IMR-90 (cell line): ENCODE data around the gene ARNT2. TPM values are rescaled to one million over a fixed set of nuclear protein-coding genes. Genes with fewer than 3 reads are reported as not detected.

Source experiments
- ATAC-seq: fragments of 200-7000 bp; cut with Tn5 transposase; 2 replicates; pipeline ENCODE4 v1.9.1; 2020; ENCODE audit warnings: low read depth, mild to moderate bottlenecking, moderate library complexity
- BruUV-seq: library from RNA; stranded (reverse); fragments of 400-500 nt; replicated peaks from 2 replicates; lab custom pipeline; 2021; lab: Mats Ljungman, UMichigan
- CTCF ChIA-PET: fragments of 300-600 bp; formaldehyde crosslinking; extraction: SDS; loops from one replicate; lab custom pipeline; 2021; ENCODE audit warnings: antibody characterized with exemption; lab: Yijun Ruan, JAX
- POLR2A ChIA-PET: fragments of 300-600 bp; sonication (Branson Sonifier 250); formaldehyde crosslinking; loops from one replicate; lab custom pipeline; 2022; ENCODE audit warnings: antibody characterized with exemption; ENCODE audit not compliant: unreplicated experiment; lab: Charles Lee
- DNase-seq: peaks from one replicate; pipeline ENCODE4 v3.0.0; 2013
- H2AFZ ChIP-seq: replicated peaks from 2 replicates; pipeline ENCODE3; 2013; ENCODE audit warnings: low read length, mild to moderate bottlenecking; ENCODE audit not compliant: poor library complexity
- H2AK5ac ChIP-seq: 2 replicates; pipeline ENCODE4 v1.6.1; 2013; ENCODE audit warnings: low read depth, low read length, inconsistent platforms
- H2AK9ac ChIP-seq: replicated peaks from 2 replicates; pipeline ENCODE3; 2013; ENCODE audit warnings: mild to moderate bottlenecking, low read depth, low read length, moderate library complexity; ENCODE audit not compliant: poor library complexity
- H2BK120ac ChIP-seq: 2 replicates; pipeline ENCODE4 v1.6.1; 2013; ENCODE audit warnings: low read depth, low read length, inconsistent platforms
- H2BK15ac ChIP-seq: 3 replicates; pipeline ENCODE4 v1.6.1; 2013; ENCODE audit warnings: low read depth, low read length, inconsistent platforms
- H2BK20ac ChIP-seq: 2 replicates; pipeline ENCODE4 v1.6.1; 2013; ENCODE audit warnings: low read depth, mild to moderate bottlenecking, inconsistent platforms, low read length, moderate library complexity
- H2BK5ac ChIP-seq: 2 replicates; pipeline ENCODE4 v1.6.1; 2013; ENCODE audit warnings: mild to moderate bottlenecking, low read depth, low read length, inconsistent platforms; ENCODE audit not compliant: poor library complexity, severe bottlenecking
- H3K14ac ChIP-seq: replicated peaks from 2 replicates; pipeline ENCODE4 v1.6.1; 2013; ENCODE audit warnings: low read depth, low read length, inconsistent platforms
- H3K18ac ChIP-seq: 2 replicates; pipeline ENCODE4 v1.6.1; 2013; ENCODE audit warnings: low read depth, low read length, control low read depth
- H3K23ac ChIP-seq: 2 replicates; pipeline ENCODE4 v1.6.1; 2013; ENCODE audit warnings: low read depth, low read length, inconsistent platforms
- H3K27ac ChIP-seq: 2 replicates; pipeline ENCODE4 v1.5.1; 2013; ENCODE audit warnings: mild to moderate bottlenecking, control low read depth, low read length; ENCODE audit not compliant: insufficient read depth
- H3K27me3 ChIP-seq: 2 replicates; pipeline ENCODE4 v1.6.1; 2013; ENCODE audit warnings: low read length; ENCODE audit not compliant: control insufficient read depth, insufficient read depth
- H3K36me3 ChIP-seq: 2 replicates; pipeline ENCODE4 v1.6.1; 2013; ENCODE audit warnings: low read length, mixed read lengths; ENCODE audit not compliant: control insufficient read depth, insufficient read depth
- H3K4ac ChIP-seq: 2 replicates; pipeline ENCODE4 v1.6.1; 2013; ENCODE audit warnings: low read depth, low read length, inconsistent platforms
- H3K4me1 ChIP-seq: 2 replicates; pipeline ENCODE4 v1.6.1; 2013; ENCODE audit warnings: low read length, mixed read lengths; ENCODE audit not compliant: control insufficient read depth, insufficient read depth
- H3K4me2 ChIP-seq: 2 replicates; pipeline ENCODE4 v1.6.1; 2013; ENCODE audit warnings: low read depth, mild to moderate bottlenecking, control low read depth, low read length, moderate library complexity
- H3K4me3 ChIP-seq: 2 replicates; pipeline ENCODE4 v1.5.1; 2013; ENCODE audit warnings: low read depth, mild to moderate bottlenecking, control low read depth, low read length, moderate library complexity; ENCODE audit not compliant: insufficient read depth
- H3K56ac ChIP-seq: 2 replicates; pipeline ENCODE4 v1.6.1; 2013; ENCODE audit warnings: low read length, inconsistent platforms; ENCODE audit not compliant: insufficient read depth; ENCODE audit errors: extremely low read depth
- H3K79me1 ChIP-seq, 2 experiments: 2 replicates each; pipeline ENCODE4 v1.6.1; 2013; ENCODE audit warnings: low read length in 2 of 2, inconsistent platforms in 1 of 2, low read depth in 1 of 2
- H3K9ac ChIP-seq: 2 replicates; pipeline ENCODE4 v1.6.1; 2013; ENCODE audit warnings: low read depth, low read length, control low read depth
- H3K9me1 ChIP-seq: 2 replicates; pipeline ENCODE4 v1.6.1; 2013; ENCODE audit warnings: low read length, inconsistent platforms; ENCODE audit not compliant: insufficient read depth
- H3K9me3 ChIP-seq: 2 replicates; pipeline ENCODE4 v1.6.1; 2013; ENCODE audit warnings: low read length; ENCODE audit not compliant: control insufficient read depth, insufficient read depth
- H4K20me1 ChIP-seq: 2 replicates; pipeline ENCODE4 v1.6.1; 2013; ENCODE audit warnings: low read length, inconsistent platforms; ENCODE audit not compliant: insufficient read depth
- H4K5ac ChIP-seq: 2 replicates; pipeline ENCODE4 v1.6.1; 2013; ENCODE audit warnings: mild to moderate bottlenecking, low read depth, low read length, control low read depth
- H4K8ac ChIP-seq, 2 experiments: 2 replicates each; pipeline ENCODE4 v1.6.1; 2013; ENCODE audit warnings: low read depth in 2 of 2, low read length in 2 of 2, control low read depth in 1 of 2, inconsistent platforms in 1 of 2
- H4K91ac ChIP-seq: 2 replicates; pipeline ENCODE4 v1.6.1; 2013; ENCODE audit warnings: low read depth, low read length, inconsistent platforms; ENCODE audit not compliant: insufficient read depth
- BHLHE40 ChIP-seq: fragments of 150-350 bp; IDR thresholded peaks from 2 replicates; pipeline ENCODE4 v1.6.1; 2016; ENCODE audit warnings: mild to moderate bottlenecking, low read depth, low read length
- FOS ChIP-seq: fragments of 150-350 bp; IDR thresholded peaks from 2 replicates; pipeline ENCODE4 v1.6.1; 2016; ENCODE audit warnings: low read depth, low read length
- MAFK ChIP-seq: IDR thresholded peaks from 2 replicates; pipeline ENCODE4 v1.6.1; 2012; ENCODE audit warnings: low read depth, low read length, improper control_type of control experiment
- MXI1 ChIP-seq: IDR thresholded peaks from 2 replicates; pipeline ENCODE4 v1.6.1; 2012; ENCODE audit warnings: low read depth, mild to moderate bottlenecking, low read length, moderate library complexity, borderline replicate concordance
- POLR2A ChIP-seq: IDR thresholded peaks from 2 replicates; pipeline ENCODE4 v1.6.1; 2012; ENCODE audit warnings: mild to moderate bottlenecking, low read depth, low read length
- RAD21 ChIP-seq: IDR thresholded peaks from 2 replicates; pipeline ENCODE4 v1.6.1; 2012; ENCODE audit warnings: low read length, improper control_type of control experiment
- RCOR1 ChIP-seq: IDR thresholded peaks from 2 replicates; pipeline ENCODE4 v1.6.1; 2012; ENCODE audit warnings: mild to moderate bottlenecking, low read length, improper control_type of control experiment; ENCODE audit not compliant: insufficient replicate concordance
- WGBS, 2 experiments: methylation state at CpG; one replicate each; pipeline versions ENCODE4 v1.1.5 to v1.1.7; 2013; ENCODE audit warnings: missing lambda C conversion rate in 2 of 2; ENCODE audit not compliant: insufficient read length in 1 of 2; ENCODE audit errors: extremely low coverage in 2 of 2; 5-methylcytosine and 5-hydroxymethylcytosine counted together
- dilution Hi-C: fragments of 300-500 bp; cut with HindIII; formaldehyde crosslinking; loops from one replicate; pipeline ENCODE4 v1.14.3; 2018; ENCODE audit warnings: low sequenced_read_pairs; ENCODE audit not compliant: unreplicated experiment
- in situ Hi-C: fragments of 300-500 bp; cut with MboI; formaldehyde crosslinking; loops from 3 replicates; pipeline ENCODE4 v1.14.3; 2019; ENCODE audit warnings: low sequenced_read_pairs, inconsistent platforms, mixed read lengths
- intact Hi-C: fragments of 100-400 bp; cut with micrococcal nuclease; formaldehyde crosslinking; loops from 2 replicates; pipeline ENCODE4 v1.10.0; 2022
- polyA plus RNA-seq, 3 experiments: library from polyadenylated mRNA; depleted of rRNA; stranded (reverse); fragments of >200 nt; gene quantifications; 2 replicates each; pipeline ENCODE4 v1.2.3, GENCODE V29; 2012; ENCODE audit warnings: low replicate concordance in 1 of 3
- total RNA-seq: library from RNA; depleted of rRNA; stranded (reverse); fragments of >200 nt; gene quantifications from 2 replicates; pipeline ENCODE4 v1.2.3, GENCODE V29; 2012
- TF ChIP-seq, protein P1 (sequence below): fragments of 150-350 bp; IDR thresholded peaks from 2 replicates; pipeline ENCODE4 v1.6.1; 2017; ENCODE audit warnings: mild to moderate bottlenecking, antibody characterized with exemption, low read length, low read depth

Gene ARNT2
- total and polyA plus RNA-seq, 2 of the 4 experiments (the other 2 are of a cell fraction), result 18.2 to 19.0 TPM

GRCh38 chr15:80402339-80402738 lies 1.8 kb upstream of the ARNT2 start:
- peaks cover 3% of the 10 kb centered on the region for H3K27me3 ChIP-seq

More at GRCh38 chr15:80402339-80402738, 1.8 kb upstream of the ARNT2 start:
- no peaks in the 10 kb centered on the region for H3K9me3 ChIP-seq
- DNase-seq (no peak), ATAC-seq (no peak)
- intact Hi-C loops, result no loop called here
- no peak overlapping the region for H3K27ac ChIP-seq
- no CpG with 5 or more reads among the region's 3 CpGs for WGBS, 2 experiments
- H3K4ac ChIP-seq, result no peak overlapping the region
- H3K4me1 ChIP-seq, result peaks cover 3% of the 10 kb centered on the region; the same call in 1 of the 2 replicates
- H3K23ac ChIP-seq, result no peak overlapping the region
- no peak overlapping the region for H2AK9ac ChIP-seq
- dilution Hi-C loops, result no loop called here
- peaks cover 11 to 22% of the 10 kb centered on the region in 2 experiments; a peak in 3 of 4 replicates for H3K79me1 ChIP-seq
- H4K20me1 ChIP-seq, result peaks cover 3% of the 10 kb centered on the region; the same call in 1 of the 2 replicates
- in situ Hi-C loops, result no loop called here
- no peak overlapping the region for H3K56ac ChIP-seq
- no peak overlapping the region for H2BK120ac ChIP-seq
- H4K8ac ChIP-seq, result no peak overlapping the region
- no peak overlapping the region for H3K4me2 ChIP-seq
- no peak overlapping the region for H3K18ac ChIP-seq
- TF ChIP-seq POLR2A, result no peak
- no peak for TF ChIP-seq MAFK
- no peak for TF ChIP-seq RAD21
- TF ChIP-seq FOS, result no peak
- TF ChIP-seq, protein P1, sequence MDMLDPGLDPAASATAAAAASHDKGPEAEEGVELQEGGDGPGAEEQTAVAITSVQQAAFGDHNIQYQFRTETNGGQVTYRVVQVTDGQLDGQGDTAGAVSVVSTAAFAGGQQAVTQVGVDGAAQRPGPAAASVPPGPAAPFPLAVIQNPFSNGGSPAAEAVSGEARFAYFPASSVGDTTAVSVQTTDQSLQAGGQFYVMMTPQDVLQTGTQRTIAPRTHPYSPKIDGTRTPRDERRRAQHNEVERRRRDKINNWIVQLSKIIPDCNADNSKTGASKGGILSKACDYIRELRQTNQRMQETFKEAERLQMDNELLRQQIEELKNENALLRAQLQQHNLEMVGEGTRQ, result no peak
- TF ChIP-seq RCOR1, result no peak
- TF ChIP-seq BHLHE40, result no peak
- no peak for TF ChIP-seq MXI1
- no peak overlapping the region for H2BK20ac ChIP-seq
- CTCF ChIA-PET, result no interaction called here
- H2BK5ac ChIP-seq, result no peak overlapping the region
- H2AK5ac ChIP-seq, result no peak overlapping the region
- no peak overlapping the region for H3K9ac ChIP-seq
- H2AFZ ChIP-seq, result no peak overlapping the region
- H3K4me3 ChIP-seq, result no peak overlapping the region
- no peak overlapping the region for H3K14ac ChIP-seq
- no TSS peak for BruUV-seq
- no peaks in the 10 kb centered on the region for H3K36me3 ChIP-seq
- H4K5ac ChIP-seq, result no peak overlapping the region
- H3K9me1 ChIP-seq, result no peaks in the 10 kb centered on the region
- POLR2A ChIA-PET, result no interaction called here
- H4K91ac ChIP-seq, result no peak overlapping the region
- no peak overlapping the region for H2BK15ac ChIP-seq
